Endothelial cell of umbilical vein (primary cell): ENCODE measurements around the gene BBLN. TPM values are rescaled to one million over a fixed set of nuclear protein-coding genes. Genes with fewer than 3 reads are reported as not detected.

Experiments used
- BruUV-seq: library from RNA; stranded (reverse); fragments of 400-500 nt; replicated peaks from 2 replicates; lab custom pipeline; 2021; lab: Mats Ljungman, UMichigan
- CTCF ChIA-PET: fragments of 300-600, 350-600 bp; sonication (Branson Sonifier 250); formaldehyde crosslinking; loops from one replicate; lab custom pipeline; 2021; ENCODE audit warnings: antibody characterized with exemption, inconsistent platforms; lab: Charles Lee
- POLR2A ChIA-PET: fragments of 300-600, 350-600 bp; sonication (Branson Sonifier 250); formaldehyde crosslinking; loops from one replicate; lab custom pipeline; 2021; ENCODE audit warnings: antibody characterized with exemption, inconsistent platforms; lab: Charles Lee
- DNase-seq: peaks from one replicate; pipeline ENCODE4 v3.0.0-alpha.2; 2011; ENCODE audit warnings: low read depth, low spot score
- FAIRE-seq: peaks from 2 replicates; lab custom pipeline; 2011; peaks lifted over from hg19 to GRCh38; lab: Jason Lieb, UNC
- H2AFZ ChIP-seq: 2 replicates; pipeline ENCODE4 v1.6.0; 2012; ENCODE audit warnings: low read depth, low read length, control low read depth, inconsistent platforms
- H3K27ac ChIP-seq: 2 replicates; pipeline ENCODE4 v1.5.1; 2011; ENCODE audit warnings: low read depth, mild to moderate bottlenecking, control low read depth, low read length, moderate library complexity; ENCODE audit not compliant: insufficient read depth
- H3K27me3 ChIP-seq, 2 experiments: 2 replicates each; pipeline versions ENCODE4 v1.6.0 to v1.6.1; 2011; ENCODE audit warnings: low read length in 2 of 2, mixed read lengths in 1 of 2; ENCODE audit not compliant: control insufficient read depth in 2 of 2, insufficient read depth in 2 of 2
- H3K36me3 ChIP-seq, 2 experiments: 2 replicates in 1 of 2; 3 replicates in 1 of 2; pipeline ENCODE4 v1.5.1; 2011; ENCODE audit warnings: low read length in 2 of 2, mild to moderate bottlenecking in 1 of 2, moderate library complexity in 1 of 2; ENCODE audit not compliant: control insufficient read depth in 2 of 2, insufficient read depth in 2 of 2; ENCODE audit errors: extremely low read depth in 1 of 2
- H3K4me1 ChIP-seq: 3 replicates; pipeline ENCODE4 v1.5.1; 2011; ENCODE audit warnings: mild to moderate bottlenecking, low read length; ENCODE audit not compliant: control insufficient read depth, insufficient read depth; ENCODE audit errors: extremely low read depth
- H3K4me2 ChIP-seq: 2 replicates; pipeline ENCODE4 v1.6.1; 2011; ENCODE audit warnings: low read length, control low read depth, mixed read lengths; ENCODE audit not compliant: insufficient read depth
- H3K4me3 ChIP-seq, 3 experiments: fragments of 200-600 bp in 1 of 3; sonication (generic), shearing (Covaris generic) in 1 of 3; replicated peaks in 1 of 3; 2 replicates each; pipeline ENCODE4 v1.5.1; 2011 to 2016; ENCODE audit warnings: control low read depth in 3 of 3, low read length in 3 of 3, mild to moderate bottlenecking in 2 of 3, inconsistent platforms in 1 of 3, low read depth in 1 of 3, moderate library complexity in 1 of 3; ENCODE audit not compliant: insufficient read depth in 1 of 3
- H3K79me2 ChIP-seq: 2 replicates; pipeline ENCODE4 v1.6.0; 2012; ENCODE audit warnings: low read length, inconsistent platforms; ENCODE audit not compliant: control insufficient read depth, insufficient read depth
- H3K9ac ChIP-seq: replicated peaks from 2 replicates; pipeline ENCODE3; 2011; ENCODE audit warnings: low read length, control low read depth; ENCODE audit not compliant: insufficient read depth; ENCODE audit errors: extremely low read depth
- H3K9me1 ChIP-seq: replicated peaks from 3 replicates; pipeline ENCODE4 v1.6.0; 2011; ENCODE audit warnings: mild to moderate bottlenecking, low read length; ENCODE audit not compliant: control insufficient read depth, insufficient read depth; ENCODE audit errors: extremely low read depth
- H3K9me3 ChIP-seq: replicated peaks from 2 replicates; pipeline ENCODE4 v1.5.1; 2012; ENCODE audit warnings: low read length, inconsistent platforms; ENCODE audit not compliant: control insufficient read depth, insufficient read depth
- H4K20me1 ChIP-seq: replicated peaks from 2 replicates; pipeline ENCODE3; 2011; ENCODE audit warnings: mild to moderate bottlenecking, low read length; ENCODE audit not compliant: control insufficient read depth, insufficient read depth; ENCODE audit errors: extremely low read depth
- EZH2 ChIP-seq: IDR thresholded peaks from 2 replicates; pipeline ENCODE4 v1.6.1; 2012; ENCODE audit warnings: borderline replicate concordance, low read depth, mild to moderate bottlenecking, moderate library complexity, low read length, inconsistent platforms; ENCODE audit not compliant: severe bottlenecking
- FOS ChIP-seq: IDR thresholded peaks from 2 replicates; pipeline ENCODE4 v1.6.1; 2011; ENCODE audit warnings: mild to moderate bottlenecking, low read length, moderate library complexity, borderline replicate concordance; ENCODE audit not compliant: insufficient read depth
- GATA2 ChIP-seq: IDR thresholded peaks from 2 replicates; pipeline ENCODE4 v1.7.0; 2011; ENCODE audit warnings: low read depth, mild to moderate bottlenecking, moderate library complexity, mixed read lengths, low read length; ENCODE audit not compliant: insufficient read length, insufficient read depth
- JUN ChIP-seq: IDR thresholded peaks from 2 replicates; pipeline ENCODE4 v1.6.1; 2011; ENCODE audit warnings: borderline replicate concordance, low read depth; ENCODE audit not compliant: insufficient read length, insufficient read depth
- MYC ChIP-seq: IDR thresholded peaks from one replicate; pipeline ENCODE4 v1.6.1; 2011; ENCODE audit warnings: mild to moderate bottlenecking, low read depth, low read length
- POLR2A ChIP-seq: IDR thresholded peaks from 2 replicates; pipeline ENCODE4 v1.6.1; 2012; ENCODE audit warnings: low read depth, mild to moderate bottlenecking, control low read depth, low read length
- POLR2AphosphoS5 ChIP-seq: IDR thresholded peaks from 2 replicates; pipeline ENCODE4 v1.6.1; 2012; ENCODE audit warnings: low read depth, mild to moderate bottlenecking, control low read depth, low read length, moderate library complexity; ENCODE audit not compliant: insufficient read depth
- dilution Hi-C: fragments of 300-500 bp; cut with MboI; formaldehyde crosslinking; loops from one replicate; pipeline ENCODE4 v1.15.0; 2019; ENCODE audit warnings: low sequenced_read_pairs; ENCODE audit not compliant: extremely low pct_ligation_motif_present
- intact Hi-C: fragments of 100-400 bp; cut with micrococcal nuclease; formaldehyde crosslinking; loops from one replicate; pipeline ENCODE4 v1.10.0; 2022
- polyA plus RNA-seq, 4 experiments: library from polyadenylated mRNA; depleted of rRNA in 3 of 4; stranded (reverse) in 3 of 4; unstranded in 1 of 4; fragments of >200 nt; gene quantifications; 2 replicates each; pipeline versions ENCODE4 v1.2.1 to v1.2.3, GENCODE V29; 2011 to 2012; ENCODE audit warnings: missing spikeins in 1 of 4
- total RNA-seq: library from RNA; stranded (reverse); gene quantifications from 2 replicates; pipeline ENCODE4 v1.2.3, GENCODE V29; 2021
- TF ChIP-seq, protein P1 (sequence below): IDR thresholded peaks from 2 replicates; pipeline ENCODE4 v1.6.1; 2011; ENCODE audit not compliant: insufficient read depth, insufficient read length
- TF ChIP-seq, protein P2 (sequence below), 2 donors: IDR thresholded peaks; 1 replicate in 1 of 2; 2 replicates in 1 of 2; pipeline ENCODE4 v1.5.1; 2011; ENCODE audit warnings: low read length in 2 of 2, mild to moderate bottlenecking in 2 of 2, moderate library complexity in 2 of 2, control low read depth in 1 of 2, inconsistent platforms in 1 of 2, low read depth in 1 of 2; ENCODE audit not compliant: insufficient read depth in 1 of 2; ENCODE audit errors: extremely low read depth in 1 of 2

The BBLN gene
- total and polyA plus RNA-seq, 2 donors (not counting 3 experiments of a cell fraction or from before 2014, with no cell fraction given) = 51.0 to 124 TPM

DNA sequence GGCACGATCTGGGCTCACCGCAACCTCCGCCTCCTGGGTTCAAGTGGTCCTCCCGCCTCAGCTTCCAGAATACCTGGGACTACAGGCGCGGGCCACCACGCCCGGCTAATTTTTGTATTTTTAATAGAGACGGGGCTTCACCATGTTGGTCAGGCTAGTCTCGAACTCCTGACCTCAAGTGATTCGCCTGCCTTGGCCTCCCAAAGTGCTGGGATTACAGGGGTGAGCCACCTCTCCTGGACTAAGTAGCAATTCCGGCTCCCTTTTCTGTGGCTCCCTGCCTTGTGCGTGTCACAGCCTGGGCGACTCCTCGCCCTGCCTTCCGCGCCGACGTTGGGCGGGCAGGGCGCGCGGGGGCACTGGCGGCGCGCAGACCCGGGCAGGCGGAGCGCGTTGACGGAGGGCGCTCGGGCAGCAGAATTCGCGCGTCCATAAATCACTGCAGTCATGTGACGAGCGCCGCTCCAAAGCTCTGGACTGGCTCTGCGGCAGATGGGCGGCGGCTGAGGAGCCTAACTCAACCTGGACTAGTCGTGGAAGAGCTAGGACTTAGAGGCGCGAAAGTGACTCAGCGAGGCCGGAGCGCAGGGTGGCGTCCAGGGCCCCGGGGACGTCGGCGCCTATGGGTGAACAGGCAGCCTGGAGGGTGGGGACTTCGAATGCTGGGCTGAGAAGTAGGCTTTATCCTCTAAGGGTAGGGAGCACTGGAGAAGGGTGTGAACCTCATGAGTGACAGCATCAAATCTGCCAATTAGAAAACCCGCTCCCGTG lies 32.7 kb downstream of the BBLN start:
- no peaks in the 10 kb centered on the region for H3K27me3 ChIP-seq
- dilution Hi-C loops = no loop called here
- peaks cover 11% of the 10 kb centered on the region for H3K4me1 ChIP-seq
- DNase-seq = peak; percentile 95
- intact Hi-C loops = loop anchor here (1.0 kb wide), 1 partner anchor 11 kb away; the partner anchor contains the start of gene DNM1
- H3K36me3 ChIP-seq = peaks cover 2 to 6% of the 10 kb centered on the region in 2 experiments
- peak overlapping the region; percentile 6 for H3K4me2 ChIP-seq
- CTCF ChIA-PET = interaction anchor here (0.6 to 2.2 kb wide), 16 partner anchors 9 to 148 kb away, joined by 3 to 14 read pairs (median 4); partner anchors contain the start of gene DNM1
- peak overlapping the region; percentile 11 for H3K27ac ChIP-seq
- H3K9ac ChIP-seq = no peak overlapping the region
- no peaks in the 10 kb centered on the region for H3K9me3 ChIP-seq
- no peaks in the 10 kb centered on the region for H3K9me1 ChIP-seq
- H2AFZ ChIP-seq = peak overlapping the region; percentile 46
- POLR2A ChIA-PET = no interaction called here
- peaks cover 15% of the 10 kb centered on the region for H3K79me2 ChIP-seq
- no TSS peak for BruUV-seq
- no peaks in the 10 kb centered on the region for H4K20me1 ChIP-seq
- peak overlapping the region in 1 of 3 experiments; percentile 70 for H3K4me3 ChIP-seq
- TF ChIP-seq, protein P1, sequence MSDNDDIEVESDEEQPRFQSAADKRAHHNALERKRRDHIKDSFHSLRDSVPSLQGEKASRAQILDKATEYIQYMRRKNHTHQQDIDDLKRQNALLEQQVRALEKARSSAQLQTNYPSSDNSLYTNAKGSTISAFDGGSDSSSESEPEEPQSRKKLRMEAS = peak; percentile 70
- TF ChIP-seq, protein P2, sequence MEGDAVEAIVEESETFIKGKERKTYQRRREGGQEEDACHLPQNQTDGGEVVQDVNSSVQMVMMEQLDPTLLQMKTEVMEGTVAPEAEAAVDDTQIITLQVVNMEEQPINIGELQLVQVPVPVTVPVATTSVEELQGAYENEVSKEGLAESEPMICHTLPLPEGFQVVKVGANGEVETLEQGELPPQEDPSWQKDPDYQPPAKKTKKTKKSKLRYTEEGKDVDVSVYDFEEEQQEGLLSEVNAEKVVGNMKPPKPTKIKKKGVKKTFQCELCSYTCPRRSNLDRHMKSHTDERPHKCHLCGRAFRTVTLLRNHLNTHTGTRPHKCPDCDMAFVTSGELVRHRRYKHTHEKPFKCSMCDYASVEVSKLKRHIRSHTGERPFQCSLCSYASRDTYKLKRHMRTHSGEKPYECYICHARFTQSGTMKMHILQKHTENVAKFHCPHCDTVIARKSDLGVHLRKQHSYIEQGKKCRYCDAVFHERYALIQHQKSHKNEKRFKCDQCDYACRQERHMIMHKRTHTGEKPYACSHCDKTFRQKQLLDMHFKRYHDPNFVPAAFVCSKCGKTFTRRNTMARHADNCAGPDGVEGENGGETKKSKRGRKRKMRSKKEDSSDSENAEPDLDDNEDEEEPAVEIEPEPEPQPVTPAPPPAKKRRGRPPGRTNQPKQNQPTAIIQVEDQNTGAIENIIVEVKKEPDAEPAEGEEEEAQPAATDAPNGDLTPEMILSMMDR (IDR thresholded peaks at IDR 0.05; ENCODE audit: extremely low read depth in 1 of 2, insufficient read depth in 1 of 2, low read depth in 1 of 2, low read length in 2 of 2) = peak; percentile 42 to 52
- TF ChIP-seq MYC (no peak), JUN (no peak), POLR2AphosphoS5 (peak; percentile 36), EZH2 (no peak), GATA2 (no peak), FOS (no peak), POLR2A (no peak)
- peak; percentile 96 for FAIRE-seq
